ENCODE data around the gene EMSY. TPM values are rescaled to one million over a fixed set of nuclear protein-coding genes. Genes with fewer than 3 reads are reported as not detected.

EMSY gene
- total RNA-seq, 1 donor from 2014 or later: 18.7 TPM

DNA sequence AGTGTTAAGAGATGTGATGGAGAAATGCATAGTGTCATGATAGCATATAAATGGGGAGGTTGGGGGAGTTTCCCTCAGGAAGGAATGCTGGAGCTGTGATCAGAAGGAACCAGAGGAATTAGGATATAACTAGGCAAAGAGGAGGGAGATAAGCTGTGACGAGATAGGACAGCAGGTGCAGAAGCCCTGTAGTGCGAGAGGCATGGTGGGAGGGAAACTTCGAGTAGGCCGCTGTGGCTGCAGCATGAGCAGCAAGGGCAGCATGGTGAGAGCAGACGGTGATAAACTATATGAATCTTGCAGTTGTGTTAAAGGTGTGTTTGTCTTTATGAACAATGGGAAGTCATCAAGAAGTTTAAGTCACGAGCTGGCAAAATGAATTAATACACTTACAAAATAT lies 109.9 kb downstream of the EMSY start:
- intact Hi-C loops (cut with micrococcal nuclease): loop anchor here (5.0 kb wide), 1 partner anchor 128 kb away; no protein-coding TSS in a partner anchor
- Histone ChIP-seq H3K9me3 (replicated peaks) (no peaks in the 10 kb centered on the region), H3K27ac (replicated peaks) (no peak overlapping the region), H3K4me1 (peaks cover 7% of the 10 kb centered on the region), H3K27me3 (ENCODE audit: low read depth) (no peaks in the 10 kb centered on the region), H3K36me3 (no peaks in the 10 kb centered on the region), H3K4me3 (no peak overlapping the region)
- TF ChIP-seq, protein P1, sequence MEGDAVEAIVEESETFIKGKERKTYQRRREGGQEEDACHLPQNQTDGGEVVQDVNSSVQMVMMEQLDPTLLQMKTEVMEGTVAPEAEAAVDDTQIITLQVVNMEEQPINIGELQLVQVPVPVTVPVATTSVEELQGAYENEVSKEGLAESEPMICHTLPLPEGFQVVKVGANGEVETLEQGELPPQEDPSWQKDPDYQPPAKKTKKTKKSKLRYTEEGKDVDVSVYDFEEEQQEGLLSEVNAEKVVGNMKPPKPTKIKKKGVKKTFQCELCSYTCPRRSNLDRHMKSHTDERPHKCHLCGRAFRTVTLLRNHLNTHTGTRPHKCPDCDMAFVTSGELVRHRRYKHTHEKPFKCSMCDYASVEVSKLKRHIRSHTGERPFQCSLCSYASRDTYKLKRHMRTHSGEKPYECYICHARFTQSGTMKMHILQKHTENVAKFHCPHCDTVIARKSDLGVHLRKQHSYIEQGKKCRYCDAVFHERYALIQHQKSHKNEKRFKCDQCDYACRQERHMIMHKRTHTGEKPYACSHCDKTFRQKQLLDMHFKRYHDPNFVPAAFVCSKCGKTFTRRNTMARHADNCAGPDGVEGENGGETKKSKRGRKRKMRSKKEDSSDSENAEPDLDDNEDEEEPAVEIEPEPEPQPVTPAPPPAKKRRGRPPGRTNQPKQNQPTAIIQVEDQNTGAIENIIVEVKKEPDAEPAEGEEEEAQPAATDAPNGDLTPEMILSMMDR (IDR thresholded peaks at IDR 0.05; ENCODE audit: borderline replicate concordance): no peak
- DNase-seq: no peak

GRCh38 chr11:76557466-76557865 lies 112.6 kb downstream of the EMSY start:
- no peak for DNase-seq
- intact Hi-C loops (cut with micrococcal nuclease): loop anchor here (5.0 kb wide), 1 partner anchor 125 kb away; no protein-coding TSS in a partner anchor
- TF ChIP-seq, protein P1 (IDR thresholded peaks at IDR 0.05; ENCODE audit: borderline replicate concordance): no peak
- H3K4me3 ChIP-seq: no peak overlapping the region
- no peaks in the 10 kb centered on the region for H3K9me3 ChIP-seq (replicated peaks)
- peaks cover 5% of the 10 kb centered on the region for H3K27me3 ChIP-seq (ENCODE audit: low read depth)
- no peaks in the 10 kb centered on the region for H3K36me3 ChIP-seq
- H3K4me1 ChIP-seq: peaks cover 25% of the 10 kb centered on the region
- no peak overlapping the region for H3K27ac ChIP-seq (replicated peaks)

- no peak for DNase-seq
- Histone ChIP-seq H3K4me3 (no peak overlapping the region), H3K4me1 (peaks cover 25% of the 10 kb centered on the region), H3K27me3 (ENCODE audit: low read depth) (peaks cover 5% of the 10 kb centered on the region), H3K27ac (replicated peaks) (no peak overlapping the region), H3K9me3 (replicated peaks) (no peaks in the 10 kb centered on the region), H3K36me3 (no peaks in the 10 kb centered on the region)
- TF ChIP-seq, protein P1 (IDR thresholded peaks at IDR 0.05; ENCODE audit: borderline replicate concordance): no peak
- intact Hi-C loops (cut with micrococcal nuclease): loop anchor here (5.0 kb wide), 1 partner anchor 124 kb away; no protein-coding TSS in a partner anchor
These were observed 113.7 kb downstream of the EMSY start for GRCh38 chr11:76558473-76558872.

DNA sequence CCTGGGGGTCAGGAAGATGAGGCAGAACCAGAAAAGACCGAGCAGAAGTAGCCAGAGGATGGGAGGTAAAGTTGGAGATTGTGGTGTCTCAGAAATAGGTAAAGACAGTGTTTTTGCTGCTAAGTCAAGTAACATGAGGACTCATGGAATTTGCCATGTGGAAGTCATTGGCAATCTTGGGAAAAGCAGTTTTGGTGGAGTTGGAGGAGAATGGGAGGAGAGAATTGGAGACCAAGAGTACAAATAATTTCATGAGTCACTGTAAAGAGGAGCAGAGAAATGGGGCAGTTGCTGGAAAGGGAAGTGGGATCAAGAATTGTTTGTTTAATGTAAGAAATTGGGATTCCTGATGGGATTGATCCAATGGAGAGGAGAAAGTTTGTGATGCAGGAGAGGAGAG lies 114.1 kb downstream of the EMSY start:
- intact Hi-C loops (cut with micrococcal nuclease): loop anchor here (5.0 kb wide), 1 partner anchor 123 kb away; no protein-coding TSS in a partner anchor
- H3K27me3 ChIP-seq (ENCODE audit: low read depth): peaks cover 5% of the 10 kb centered on the region
- no peaks in the 10 kb centered on the region for H3K36me3 ChIP-seq
- H3K27ac ChIP-seq (replicated peaks): no peak overlapping the region
- H3K4me1 ChIP-seq: peaks cover 25% of the 10 kb centered on the region
- H3K9me3 ChIP-seq (replicated peaks): no peaks in the 10 kb centered on the region
- no peak overlapping the region for H3K4me3 ChIP-seq
- TF ChIP-seq, protein P1 (IDR thresholded peaks at IDR 0.05; ENCODE audit: borderline replicate concordance): no peak
- no peak for DNase-seq

- H3K4me3 ChIP-seq: no peak overlapping the region
- DNase-seq: no peak
- H3K36me3 ChIP-seq: no peaks in the 10 kb centered on the region
- H3K27ac ChIP-seq (replicated peaks): no peak overlapping the region
- H3K9me3 ChIP-seq (replicated peaks): no peaks in the 10 kb centered on the region
- H3K4me1 ChIP-seq: peaks cover 25% of the 10 kb centered on the region
- intact Hi-C loops (cut with micrococcal nuclease): loop anchor here (5.0 kb wide), 1 partner anchor 123 kb away; no protein-coding TSS in a partner anchor
- TF ChIP-seq, protein P1 (IDR thresholded peaks at IDR 0.05; ENCODE audit: borderline replicate concordance): no peak
- H3K27me3 ChIP-seq (ENCODE audit: low read depth): peaks cover 5% of the 10 kb centered on the region
These were observed 114.5 kb downstream of the EMSY start for GRCh38 chr11:76559346-76559745.
